A673 (cell line): Measurements from ENCODE around the gene ANXA11.

Experiments used
- EZH2 ChIP-seq: fragments of 200-600 bp; sonication (generic); IDR thresholded peaks from 2 replicates; pipeline ENCODE4 v1.6.1; 2017; ENCODE audit warnings: borderline replicate concordance, low read depth, mild to moderate bottlenecking, mixed read lengths, antibody characterized with exemption, low read length; ENCODE audit not compliant: poor library complexity, severe bottlenecking
- TF ChIP-seq, protein P1 (sequence below): fragments of 300-800, 200-600 bp; sonication (generic); conservative IDR thresholded peaks from 2 replicates; pipeline ENCODE4 v1.5.1; 2017; ENCODE audit warnings: low read depth, mild to moderate bottlenecking, antibody characterized with exemption, low read length, moderate library complexity, mixed read lengths

DNA sequence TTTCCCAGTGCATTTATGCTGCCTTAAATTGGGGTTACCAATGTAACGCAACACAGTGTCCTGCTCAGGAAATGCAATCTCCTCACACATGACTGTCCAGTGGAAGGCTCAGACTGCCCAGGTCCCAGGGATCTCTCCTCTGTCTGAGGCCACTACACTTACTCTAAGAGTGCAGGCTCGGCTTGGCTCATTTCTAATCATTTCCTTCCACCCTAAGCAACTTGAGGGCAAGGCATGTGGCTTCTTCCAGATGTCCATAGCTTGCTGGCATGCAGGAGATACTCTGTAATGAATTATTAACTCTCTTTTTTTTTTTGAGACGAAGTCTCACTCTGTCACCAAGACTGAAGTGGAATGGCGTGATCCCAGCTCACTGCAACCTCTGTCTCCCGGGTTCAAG, 49.1 kb downstream of the ANXA11 start:
- TF ChIP-seq, protein P1, sequence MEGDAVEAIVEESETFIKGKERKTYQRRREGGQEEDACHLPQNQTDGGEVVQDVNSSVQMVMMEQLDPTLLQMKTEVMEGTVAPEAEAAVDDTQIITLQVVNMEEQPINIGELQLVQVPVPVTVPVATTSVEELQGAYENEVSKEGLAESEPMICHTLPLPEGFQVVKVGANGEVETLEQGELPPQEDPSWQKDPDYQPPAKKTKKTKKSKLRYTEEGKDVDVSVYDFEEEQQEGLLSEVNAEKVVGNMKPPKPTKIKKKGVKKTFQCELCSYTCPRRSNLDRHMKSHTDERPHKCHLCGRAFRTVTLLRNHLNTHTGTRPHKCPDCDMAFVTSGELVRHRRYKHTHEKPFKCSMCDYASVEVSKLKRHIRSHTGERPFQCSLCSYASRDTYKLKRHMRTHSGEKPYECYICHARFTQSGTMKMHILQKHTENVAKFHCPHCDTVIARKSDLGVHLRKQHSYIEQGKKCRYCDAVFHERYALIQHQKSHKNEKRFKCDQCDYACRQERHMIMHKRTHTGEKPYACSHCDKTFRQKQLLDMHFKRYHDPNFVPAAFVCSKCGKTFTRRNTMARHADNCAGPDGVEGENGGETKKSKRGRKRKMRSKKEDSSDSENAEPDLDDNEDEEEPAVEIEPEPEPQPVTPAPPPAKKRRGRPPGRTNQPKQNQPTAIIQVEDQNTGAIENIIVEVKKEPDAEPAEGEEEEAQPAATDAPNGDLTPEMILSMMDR = no peak
- no peak for TF ChIP-seq EZH2
